Stimulated activated CD4-positive, alpha-beta T cell treated with anti-CD3 and anti-CD28 coated beads, Interleukin-1b, Interleukin-23, amount 100 ng/mL, for 48 hours (primary cell): ENCODE measurements around the gene MTA2.
"Not testable (repeated sequence)": the region's sequence is repeated elsewhere in the genome, so short reads cannot be mapped to it uniquely, and the experiment has no call there.

Experiments used
- DNase-seq: peaks from one replicate; pipeline ENCODE4 v3.0.0-alpha.2; 2020

MTA2 gene

GRCh38 chr11:62565100-62565802, 36.4 kb downstream of the MTA2 start:
- no peak for DNase-seq

DNA sequence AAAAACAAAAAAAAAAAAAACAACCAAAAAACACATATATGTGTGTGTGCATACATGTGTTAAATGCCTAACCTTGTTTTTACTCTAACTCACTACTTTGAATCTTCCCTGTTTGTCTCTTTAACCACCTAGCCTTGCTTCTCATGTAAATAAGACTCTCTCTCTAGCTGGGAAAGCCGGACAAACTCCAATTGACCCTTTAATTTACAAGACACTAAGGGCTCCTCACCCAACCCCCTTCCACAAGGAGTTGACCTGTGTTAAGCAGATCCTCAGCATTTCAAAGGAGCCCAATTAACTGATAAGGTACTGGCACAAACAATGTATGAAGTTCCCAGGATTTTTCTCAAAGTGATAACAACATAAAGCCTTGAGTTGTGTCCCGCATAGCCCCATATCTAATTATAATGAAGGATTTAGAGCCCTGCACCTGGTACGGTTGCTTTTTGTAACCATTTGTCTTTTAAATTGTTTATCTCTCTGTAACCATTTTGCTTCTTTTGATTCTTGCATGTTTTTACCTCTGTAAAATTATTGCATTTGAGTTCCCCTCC, 39.9 kb downstream of the MTA2 start:
- not testable (repeated sequence) for DNase-seq

- peak; percentile 70 for DNase-seq
These were observed 41.0 kb downstream of the MTA2 start for GRCh38 chr11:62560566-62561103.

DNA sequence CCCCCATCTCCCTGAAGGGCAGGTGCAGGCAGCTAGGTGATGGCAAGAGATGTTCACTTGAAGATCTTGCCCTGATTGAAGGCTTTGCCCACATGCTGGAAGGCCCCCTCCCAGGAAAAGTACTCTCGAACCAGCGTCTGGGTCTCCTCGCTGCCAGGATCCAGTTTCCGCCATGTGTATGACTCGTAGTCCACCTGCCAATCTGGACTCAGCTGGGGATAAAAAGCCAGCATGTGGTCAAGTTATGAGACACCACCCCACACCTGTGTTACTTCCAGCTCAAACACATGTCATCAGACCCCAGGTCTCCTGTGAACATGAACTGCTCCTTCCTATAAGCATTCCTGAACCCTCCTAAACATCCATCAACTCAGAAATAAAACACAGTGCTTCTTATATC, 42.0 kb downstream of the MTA2 start:
- not testable (repeated sequence) for DNase-seq

GRCh38 chr11:62559204-62559603, 42.5 kb downstream of the MTA2 start:
- DNase-seq, result no peak

DNA sequence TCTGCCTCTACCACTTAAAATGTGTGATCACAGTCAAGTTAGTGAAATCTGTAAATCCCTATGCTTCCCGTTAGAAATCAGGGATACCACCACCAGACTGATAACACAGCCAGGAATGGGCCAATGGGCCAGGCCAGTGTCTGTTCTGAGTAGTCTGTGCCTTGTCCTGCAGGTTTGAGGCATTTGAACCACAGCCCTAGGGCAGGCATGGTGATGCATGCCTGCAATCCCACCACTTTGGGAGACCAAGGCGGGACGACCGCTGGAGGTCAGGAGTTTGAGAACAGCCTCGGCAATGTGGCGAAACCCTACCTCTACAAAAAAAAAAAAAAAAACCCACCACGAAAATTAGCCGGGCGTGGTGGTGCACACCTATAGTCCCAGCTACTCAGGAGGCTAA, 43.0 kb downstream of the MTA2 start:
- DNase-seq, result no peak

GRCh38 chr11:62556875-62557631, 44.6 kb downstream of the MTA2 start:
- peak; percentile 72 for DNase-seq

DNA sequence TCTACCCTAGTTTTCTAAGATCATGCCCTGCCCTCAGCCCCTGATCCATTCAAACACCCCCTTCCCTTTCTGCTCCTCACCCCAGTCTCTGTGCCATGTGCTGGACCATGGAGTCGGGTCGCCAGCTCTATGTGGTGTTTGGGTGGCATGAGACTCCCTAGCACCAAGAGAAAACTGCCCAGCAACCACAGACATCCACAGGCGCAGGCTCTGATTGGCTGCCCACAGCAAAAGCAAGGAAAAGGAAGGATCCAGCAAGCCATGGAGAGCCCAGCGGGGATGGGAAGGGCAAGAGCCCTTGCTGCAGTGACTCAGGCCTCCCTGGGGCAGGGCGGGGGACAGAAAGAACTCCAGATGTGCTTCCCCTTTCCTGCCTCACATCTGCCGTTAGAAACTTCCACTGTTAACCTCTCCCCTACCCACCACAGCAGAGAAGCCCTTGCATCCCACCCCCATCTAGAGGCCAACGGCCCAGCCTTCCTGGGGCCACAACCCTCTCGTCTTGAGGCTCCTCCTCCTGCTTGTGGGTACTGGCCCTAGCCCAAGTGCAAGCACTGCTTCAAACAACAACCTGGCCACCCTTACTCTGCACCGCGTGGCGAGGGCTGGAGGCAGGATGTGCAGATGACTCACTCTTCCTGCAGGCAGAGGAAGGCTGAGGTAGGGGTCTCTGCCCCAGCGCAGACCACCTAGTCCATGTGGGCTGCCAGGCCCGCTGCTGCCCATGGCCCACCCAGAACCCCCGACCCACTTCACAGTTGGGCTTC, 45.4 kb downstream of the MTA2 start:
- DNase-seq, result peak; percentile 88

DNA sequence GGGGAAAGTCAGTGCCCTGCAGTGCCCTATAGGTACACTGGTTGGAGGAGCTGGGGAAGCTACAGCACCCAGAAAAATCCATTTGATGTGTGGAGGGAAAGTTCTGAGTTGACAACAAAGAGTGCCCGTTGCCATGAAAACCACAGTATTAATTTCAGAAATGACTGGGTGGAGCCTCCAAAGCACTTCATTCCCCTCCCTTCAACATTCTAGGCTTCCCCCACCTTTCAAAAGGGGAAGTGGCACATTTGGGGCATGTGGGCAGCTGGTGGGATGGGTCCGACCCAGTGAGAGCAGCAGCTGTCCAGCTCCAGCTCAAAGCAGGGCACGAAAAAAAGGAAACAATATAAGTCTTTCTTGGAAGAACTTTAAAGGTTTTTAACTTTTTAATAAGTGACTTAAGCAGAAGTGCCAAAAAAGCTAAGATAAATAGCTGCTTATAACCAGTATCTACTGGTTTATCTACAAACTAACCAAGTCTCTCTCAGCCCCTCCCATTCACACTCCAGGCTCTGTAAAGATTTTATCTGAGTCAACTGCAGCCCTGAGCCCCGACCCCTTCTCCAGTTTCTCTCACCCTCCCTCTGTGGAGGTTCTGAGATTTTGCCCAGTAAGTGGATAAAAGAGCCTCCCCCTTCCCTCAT, 46.1 kb downstream of the MTA2 start:
- DNase-seq, result peak; percentile 56

DNA sequence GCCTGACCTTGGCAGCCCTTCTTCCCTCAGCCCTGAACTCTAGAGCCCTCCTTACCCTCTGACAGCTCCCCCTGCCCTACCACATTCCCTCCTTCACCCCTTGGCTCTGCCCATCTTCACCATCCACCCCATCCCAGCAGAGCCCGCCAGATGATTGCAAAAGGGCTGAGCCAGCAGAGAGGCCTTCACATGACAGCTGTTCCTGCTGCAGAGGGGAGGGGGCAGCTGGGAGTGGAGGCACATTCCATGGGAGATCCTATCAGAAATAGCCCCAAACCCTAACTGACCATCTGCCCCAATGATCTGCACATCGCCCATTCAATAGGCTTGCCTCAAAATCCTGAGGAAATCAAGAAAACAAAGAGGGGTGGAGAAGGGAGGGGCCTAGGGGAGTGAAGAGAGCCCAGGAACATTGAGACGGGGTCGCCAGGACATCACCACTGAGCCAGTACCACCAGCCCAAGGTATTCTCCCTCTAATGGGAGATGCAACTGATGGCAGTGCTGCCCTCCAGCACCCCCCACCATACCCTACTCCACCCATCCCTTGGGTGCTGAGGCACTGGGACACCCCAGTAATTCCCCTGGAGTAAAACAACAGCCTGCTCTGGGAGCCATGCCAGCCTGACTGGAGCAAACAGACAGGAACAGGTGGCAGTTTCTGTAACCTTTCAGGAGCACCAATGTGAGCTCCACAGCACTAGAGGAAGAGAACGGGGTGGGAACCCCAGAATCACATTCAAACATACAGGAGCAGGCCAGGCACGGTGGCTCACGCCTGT, 47.1 kb downstream of the MTA2 start:
- no peak for DNase-seq

- no peak for DNase-seq
These were observed 47.8 kb downstream of the MTA2 start for GRCh38 chr11:62553839-62554361.

- no peak for DNase-seq
These were observed 48.4 kb downstream of the MTA2 start for GRCh38 chr11:62553080-62553838.

- DNase-seq, result no peak
These were observed 49.1 kb downstream of the MTA2 start for GRCh38 chr11:62552485-62553079.

DNA sequence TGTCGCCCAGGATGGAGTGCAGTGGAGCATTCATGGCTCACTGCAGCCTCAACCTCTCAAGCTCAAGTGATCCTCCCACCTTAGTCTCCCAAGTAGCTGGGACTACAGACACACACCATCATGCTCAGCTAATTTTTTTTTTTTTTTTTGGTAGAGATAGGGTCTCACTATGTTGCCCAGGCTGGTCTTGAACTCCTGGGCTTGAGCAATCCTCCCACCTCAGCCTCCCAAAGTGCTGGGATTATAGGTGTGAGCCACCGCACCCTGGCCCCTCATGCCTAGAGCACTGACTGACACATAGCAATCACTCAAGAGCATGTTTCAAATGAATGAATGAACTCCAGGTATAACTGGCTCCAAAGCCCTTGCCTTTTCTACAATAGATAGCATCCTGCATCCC, 51.2 kb downstream of the MTA2 start:
- DNase-seq, result not testable (repeated sequence)

- DNase-seq, result no peak
These were observed 52.9 kb downstream of the MTA2 start for GRCh38 chr11:62548545-62549335.

DNA sequence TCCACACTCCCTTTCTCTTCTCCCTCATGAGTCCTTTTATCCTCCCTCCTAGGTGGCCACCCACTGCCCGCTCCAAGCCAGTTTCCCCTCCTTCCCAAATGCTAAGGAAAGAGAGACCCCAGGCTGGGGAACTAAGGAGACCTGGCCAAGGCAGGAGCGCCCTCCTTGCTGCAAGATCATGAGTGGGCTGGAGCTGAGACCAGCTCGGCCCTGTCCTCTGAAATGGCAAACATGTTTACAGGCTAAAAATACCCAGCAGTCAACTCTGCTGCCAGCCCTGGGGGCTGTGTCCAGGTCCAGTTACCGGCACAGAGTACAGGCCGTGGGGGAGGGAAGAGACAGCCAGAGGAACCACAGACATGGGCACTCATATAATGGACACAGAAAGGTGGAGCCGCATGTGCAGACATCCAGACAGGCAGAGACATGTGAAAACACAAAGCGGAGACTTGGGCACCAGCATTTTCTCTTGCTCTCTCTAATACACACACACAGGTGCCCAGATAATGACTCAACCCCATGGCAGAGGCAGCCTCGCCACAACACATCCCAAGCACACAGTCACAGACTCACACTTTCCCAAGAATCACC, 53.9 kb downstream of the MTA2 start:
- DNase-seq, result no peak

GRCh38 chr11:62546929-62547625, 54.6 kb downstream of the MTA2 start:
- no peak for DNase-seq

DNA sequence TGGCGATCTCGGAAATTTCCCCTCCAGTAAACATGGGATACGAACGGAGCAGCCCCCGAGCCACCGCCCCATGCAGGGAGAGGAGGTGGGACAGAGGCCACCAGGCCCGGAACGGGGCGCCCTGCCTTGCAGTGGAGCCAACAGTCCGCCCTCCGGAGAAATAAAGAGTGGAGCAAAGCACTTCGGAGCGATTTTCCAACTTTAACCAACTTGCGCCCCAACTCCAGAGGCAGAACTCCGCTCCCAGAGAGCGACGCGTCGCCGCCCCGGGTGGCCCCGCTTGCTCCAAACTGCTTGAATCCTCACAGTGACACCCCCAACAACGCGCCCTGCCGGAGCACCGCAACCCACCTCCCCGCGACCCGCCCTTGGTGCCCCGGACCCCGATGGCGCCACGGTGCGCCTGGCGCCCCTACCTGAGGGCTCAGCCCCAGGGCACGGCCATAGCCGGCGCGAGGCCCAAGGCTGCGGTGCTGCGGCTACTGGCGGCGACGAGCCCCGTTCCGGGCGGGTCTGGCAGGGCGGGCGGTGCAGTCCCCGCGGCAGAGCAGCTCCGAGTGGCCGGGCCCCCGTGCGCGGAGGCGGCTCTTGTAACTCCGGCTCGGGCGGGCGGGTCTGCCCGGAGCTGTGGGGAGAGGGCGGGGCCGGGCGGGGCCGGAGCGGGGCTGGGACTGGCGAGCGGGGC, 55.3 kb downstream of the MTA2 start, which contains the start of gene AHNAK:
TSS of gene AHNAK (minus strand) at position 563 of the 685 bp plus-strand sequence. CDS start 10,708 bp downstream, outside the sequence.
- peak; percentile 59 for DNase-seq
